B cell (primary cell): ENCODE results near the gene CAPZA1. TPM values are rescaled to one million over a fixed set of nuclear protein-coding genes. Genes with fewer than 3 reads are reported as not detected.

Experiments used
- ATAC-seq: fragments of 200-7000 bp; cut with Tn5 transposase; one replicate; pipeline ENCODE4 v1.10.0; 2021; ENCODE audit warnings: low read depth, mild to moderate bottlenecking, moderate number of reproducible peaks, moderate library complexity
- CTCF ChIA-PET: fragments of 350-600 bp; sonication (Branson Sonifier 250); formaldehyde crosslinking; loops from one replicate; lab custom pipeline; 2021; ENCODE audit warnings: antibody characterized with exemption, inconsistent platforms; lab: Charles Lee
- POLR2A ChIA-PET: fragments of 350-600 bp; sonication (Branson Sonifier 250); formaldehyde crosslinking; loops from one replicate; lab custom pipeline; 2021; ENCODE audit warnings: antibody characterized with exemption; lab: Charles Lee
- DNase-seq: peaks from one replicate; pipeline ENCODE4 v3.0.0; 2013
- H2AFZ ChIP-seq: 2 replicates; pipeline ENCODE4 v1.6.1; 2012; ENCODE audit warnings: mild to moderate bottlenecking, low read depth, low read length; ENCODE audit not compliant: insufficient read depth, poor library complexity, severe bottlenecking
- H3K27ac ChIP-seq, 2 donors: 1 replicate in 1 of 2; 2 replicates in 1 of 2; pipeline ENCODE4 v1.5.1; 2012 to 2013; ENCODE audit warnings: low read length in 2 of 2, mild to moderate bottlenecking in 2 of 2, moderate library complexity in 1 of 2
- H3K27me3 ChIP-seq, 4 experiments: fragments of 200-600 bp in 1 of 4; sonication (generic) in 1 of 4; replicated peaks in 1 of 4; 1 replicate in 2 of 4; 2 replicates in 2 of 4; pipeline versions ENCODE4 v1.6.1 to v1.7.0; 2013 to 2016; ENCODE audit warnings: low read length in 3 of 4, mild to moderate bottlenecking in 2 of 4, mixed read lengths in 1 of 4, moderate library complexity in 1 of 4; ENCODE audit not compliant: insufficient read depth in 4 of 4, control insufficient read depth in 3 of 4; ENCODE audit errors: control extremely low read depth in 1 of 4
- H3K36me3 ChIP-seq, 2 experiments: replicated peaks in 1 of 2; 1 replicate in 1 of 2; 2 replicates in 1 of 2; pipeline versions ENCODE4 v1.6.1 to v1.7.1; 2013; ENCODE audit warnings: low read length in 1 of 2; ENCODE audit not compliant: insufficient read depth in 2 of 2, control insufficient read depth in 1 of 2; ENCODE audit errors: control extremely low read depth in 1 of 2, extremely low read depth in 1 of 2
- H3K4me1 ChIP-seq, 2 donors: fragments of 200-600 bp in 1 of 2; sonication (generic) in 1 of 2; 1 replicate in 1 of 2; 2 replicates in 1 of 2; pipeline versions ENCODE4 v1.5.1 to v1.6.1; 2013 to 2017; ENCODE audit warnings: low read length in 2 of 2; ENCODE audit not compliant: control insufficient read depth in 2 of 2, insufficient read depth in 2 of 2
- H3K4me2 ChIP-seq: replicated peaks from 2 replicates; pipeline ENCODE3; 2012; ENCODE audit warnings: mild to moderate bottlenecking, low read depth, low read length; ENCODE audit not compliant: poor library complexity, severe bottlenecking
- H3K4me3 ChIP-seq, 5 experiments: fragments of 200-600 bp in 1 of 5; sonication (generic) in 1 of 5; 1 replicate in 3 of 5; 2 replicates in 2 of 5; pipeline versions ENCODE4 v1.5.1 to v1.7.0; 2011 to 2016; ENCODE audit warnings: low read length in 4 of 5, mild to moderate bottlenecking in 4 of 5, low read depth in 2 of 5, control low read depth in 1 of 5, moderate library complexity in 1 of 5; ENCODE audit not compliant: insufficient read depth in 1 of 5; ENCODE audit errors: control extremely low read depth in 1 of 5, extremely low read depth in 1 of 5
- H3K79me2 ChIP-seq: fragments of 200-600 bp; sonication (generic); one replicate; pipeline ENCODE4 v1.6.0; 2016; ENCODE audit warnings: low read length; ENCODE audit not compliant: control insufficient read depth, insufficient read depth
- H3K9ac ChIP-seq: fragments of 200-600 bp; sonication (generic); 2 replicates; pipeline ENCODE4 v1.6.1; 2017; ENCODE audit warnings: mild to moderate bottlenecking, low read length, moderate library complexity
- H3K9me3 ChIP-seq, 3 donors: one replicate each; pipeline versions ENCODE4 v1.6.1 to v1.7.1; 2013; ENCODE audit warnings: low read length in 2 of 3; ENCODE audit not compliant: control insufficient read depth in 2 of 3, insufficient read depth in 1 of 3; ENCODE audit errors: control extremely low read depth in 1 of 3
- H4K20me1 ChIP-seq: 2 replicates; pipeline ENCODE4 v1.6.0; 2012; ENCODE audit warnings: mild to moderate bottlenecking, low read length; ENCODE audit not compliant: insufficient read depth, control insufficient read depth, poor library complexity, severe bottlenecking
- H3K27ac Mint-ChIP-seq: one replicate; pipeline ENCODE4 v1.8.0; 2021; ENCODE audit warnings: mixed read lengths
- H3K27me3 Mint-ChIP-seq: one replicate; pipeline ENCODE4 v1.8.0; 2021; ENCODE audit warnings: mixed read lengths
- H3K4me1 Mint-ChIP-seq: one replicate; pipeline ENCODE4 v1.8.0; 2021; ENCODE audit warnings: mixed read lengths
- H3K4me3 Mint-ChIP-seq: one replicate; pipeline ENCODE4 v1.8.0; 2021; ENCODE audit warnings: mixed read lengths
- H3K9me3 Mint-ChIP-seq: one replicate; pipeline ENCODE4 v1.8.0; 2022; ENCODE audit warnings: mixed read lengths; ENCODE audit not compliant: insufficient read depth
- CTCF ChIP-seq: fragments of 200-600 bp; IDR thresholded peaks from one replicate; pipeline ENCODE4 v1.8.0; 2022; ENCODE audit warnings: antibody characterized with exemption, mild to moderate bottlenecking
- EZH2 ChIP-seq: IDR thresholded peaks from 2 replicates; pipeline ENCODE4 v1.6.1; 2012; ENCODE audit warnings: borderline replicate concordance, low read depth, mild to moderate bottlenecking, moderate library complexity, low read length; ENCODE audit not compliant: insufficient read depth, poor library complexity, severe bottlenecking
- WGBS: methylation state at CpG from one replicate; pipeline ENCODE4 v1.1.5; 2013; ENCODE audit warnings: missing lambda C conversion rate; ENCODE audit not compliant: insufficient coverage; 5-methylcytosine and 5-hydroxymethylcytosine counted together
- intact Hi-C: fragments of 100-400 bp; cut with micrococcal nuclease; formaldehyde crosslinking; loops from one replicate; pipeline ENCODE4 v1.10.0; 2022
- polyA plus RNA-seq: library from polyadenylated mRNA; depleted of rRNA; stranded (reverse); fragments of >200 nt; gene quantifications from 2 replicates; pipeline ENCODE4 v1.2.3, GENCODE V29; 2012
- total RNA-seq, 2 donors: library from RNA; stranded (reverse); fragments of 120-200 nt in 1 of 2; gene quantifications; 1 replicate in 1 of 2; 2 replicates in 1 of 2; pipeline versions ENCODE4 v1.2.3 to v1.2.4, GENCODE V29; 2013 to 2022

The CAPZA1 gene
- total and polyA plus RNA-seq, 2 donors (not counting 1 experiment from before 2014, with no cell fraction given), result 52.2 to 172 TPM

- H3K4me3 Mint-ChIP-seq, result peak overlapping the region; percentile 77
- H4K20me1 ChIP-seq, result no peaks in the 10 kb centered on the region
- H3K4me3 ChIP-seq, result no peak overlapping the region
- POLR2A ChIA-PET, result interaction anchor here (0.6 to 1.3 kb wide), 2 partner anchors 24 to 155 kb away, joined by 3 read pairs; no protein-coding TSS in a partner anchor
- H3K27ac Mint-ChIP-seq, result peak overlapping the region; percentile 96
- peaks cover 54% of the 10 kb centered on the region for H3K4me1 Mint-ChIP-seq
- H3K9ac ChIP-seq, result no peak overlapping the region
- H3K27me3 ChIP-seq, result no peaks in the 10 kb centered on the region
- CTCF ChIA-PET, result interaction anchor here (1.0 to 4.0 kb wide), 8 partner anchors 9 to 309 kb away, joined by 3 to 24 read pairs (median 6); partner anchors contain the start of genes MOV10 and PPM1J
- peaks cover 0 to 10% of the 10 kb centered on the region in 2 experiments for H3K36me3 ChIP-seq
- H3K9me3 Mint-ChIP-seq, result no peaks in the 10 kb centered on the region
- no peak for DNase-seq
- intact Hi-C loops, result loop anchor here (2.0 kb wide), 2 partner anchors 15 to 25 kb away; partner anchors contain the start of genes MOV10 and PPM1J
- no peaks in the 10 kb centered on the region for H3K79me2 ChIP-seq
- peak overlapping the region; percentile 69 for H3K4me2 ChIP-seq
- H3K9me3 ChIP-seq, result no peaks in the 10 kb centered on the region
- ATAC-seq, result no peak
- WGBS, result 91% methylated on average over 10 of the region's 13 CpGs
- H3K27ac ChIP-seq, result peak overlapping the region; percentile 79 to 86
- no peak overlapping the region for H2AFZ ChIP-seq
- H3K27me3 Mint-ChIP-seq, result no peaks in the 10 kb centered on the region
- peaks cover 39 to 49% of the 10 kb centered on the region in 2 donors for H3K4me1 ChIP-seq
- TF ChIP-seq CTCF, result no peak
- TF ChIP-seq EZH2, result no peak
Observed at GRCh38 chr1:112699425-112700144, 80.0 kb downstream of the CAPZA1 start.
